GM12891 (cell line): ENCODE results near the gene CPNE1.
"Not testable (repeated sequence)": the region's sequence is repeated elsewhere in the genome, so short reads cannot be mapped to it uniquely, and the experiment has no call there.

Source experiments
- PAX5 ChIP-seq: IDR thresholded peaks from 2 replicates; pipeline ENCODE4 v1.6.1; 2011; ENCODE audit warnings: low read length, moderate library complexity, mild to moderate bottlenecking; ENCODE audit not compliant: insufficient read depth, severe bottlenecking
- POLR2A ChIP-seq: IDR thresholded peaks from 2 replicates; pipeline ENCODE4 v1.6.1; 2011; ENCODE audit warnings: low read depth, low read length, control low read depth
- POLR2AphosphoS5 ChIP-seq: IDR thresholded peaks from 2 replicates; pipeline ENCODE4 v1.6.1; 2011; ENCODE audit warnings: low read depth, low read length, control low read depth
- POU2F2 ChIP-seq: IDR thresholded peaks from 2 replicates; pipeline ENCODE4 v1.6.1; 2011; ENCODE audit warnings: low read depth, mild to moderate bottlenecking, control low read depth, low read length, moderate library complexity
- SPI1 ChIP-seq: IDR thresholded peaks from 2 replicates; pipeline ENCODE4 v1.6.1; 2011; ENCODE audit warnings: low read depth, low read length, control low read depth
- TAF1 ChIP-seq: IDR thresholded peaks from 2 replicates; pipeline ENCODE4 v1.6.1; 2011; ENCODE audit warnings: low read depth, low read length, control low read depth

GRCh38 chr20:35685368-35685767 lies 20.7 kb upstream of the CPNE1 start:
- not testable (repeated sequence) for TF ChIP-seq POLR2AphosphoS5, TAF1, POLR2A, PAX5, SPI1, POU2F2
